Measurements from ENCODE around the gene FAM237B.

DNA sequence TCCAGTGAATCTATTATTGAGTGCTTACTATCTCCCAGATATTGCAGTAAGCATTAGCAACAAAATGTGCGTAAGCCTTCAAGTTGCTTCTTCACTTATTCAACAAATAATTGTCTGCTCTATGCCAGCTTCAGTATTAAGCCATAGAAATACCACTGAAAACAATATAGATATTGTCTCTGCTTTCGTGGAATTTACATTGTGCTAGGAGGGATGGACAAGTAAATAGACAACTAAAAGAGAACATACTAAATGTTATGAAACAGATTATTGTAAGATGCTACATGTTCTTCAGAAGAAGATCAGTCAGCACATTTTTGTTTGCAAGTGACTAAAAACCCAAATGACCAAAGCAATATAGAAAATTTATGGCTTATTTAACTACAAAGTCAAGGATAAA is 48.9 kb downstream of the FAM237B start:
- TF ChIP-seq, protein P1, sequence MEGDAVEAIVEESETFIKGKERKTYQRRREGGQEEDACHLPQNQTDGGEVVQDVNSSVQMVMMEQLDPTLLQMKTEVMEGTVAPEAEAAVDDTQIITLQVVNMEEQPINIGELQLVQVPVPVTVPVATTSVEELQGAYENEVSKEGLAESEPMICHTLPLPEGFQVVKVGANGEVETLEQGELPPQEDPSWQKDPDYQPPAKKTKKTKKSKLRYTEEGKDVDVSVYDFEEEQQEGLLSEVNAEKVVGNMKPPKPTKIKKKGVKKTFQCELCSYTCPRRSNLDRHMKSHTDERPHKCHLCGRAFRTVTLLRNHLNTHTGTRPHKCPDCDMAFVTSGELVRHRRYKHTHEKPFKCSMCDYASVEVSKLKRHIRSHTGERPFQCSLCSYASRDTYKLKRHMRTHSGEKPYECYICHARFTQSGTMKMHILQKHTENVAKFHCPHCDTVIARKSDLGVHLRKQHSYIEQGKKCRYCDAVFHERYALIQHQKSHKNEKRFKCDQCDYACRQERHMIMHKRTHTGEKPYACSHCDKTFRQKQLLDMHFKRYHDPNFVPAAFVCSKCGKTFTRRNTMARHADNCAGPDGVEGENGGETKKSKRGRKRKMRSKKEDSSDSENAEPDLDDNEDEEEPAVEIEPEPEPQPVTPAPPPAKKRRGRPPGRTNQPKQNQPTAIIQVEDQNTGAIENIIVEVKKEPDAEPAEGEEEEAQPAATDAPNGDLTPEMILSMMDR (conservative IDR thresholded peaks at IDR 0.05; ENCODE audit: low read depth, low read length): no peak
- no peak for TF ChIP-seq EZH2 (IDR thresholded peaks at IDR 0.05; ENCODE audit: low read length, unreplicated experiment)
- TF ChIP-seq EZH2phosphoT487 (IDR thresholded peaks at IDR 0.05; ENCODE audit: borderline replicate concordance, low read length): no peak

Measured in PC-3 (cell line).